ENCODE measurements around the gene RINL.

The RINL gene

GRCh38 chr19:38894968-38895367 is 16.9 kb upstream of the RINL start:
- no peak for TF ChIP-seq EGR1 (IDR thresholded peaks at IDR 0.05)
- no peak for TF ChIP-seq RAD21 (IDR thresholded peaks at IDR 0.05; ENCODE audit: low read depth)
- TF ChIP-seq MAX (IDR thresholded peaks at IDR 0.05), result no peak
- no peak for TF ChIP-seq TEAD4 (IDR thresholded peaks at IDR 0.05)
- no peak for TF ChIP-seq TAF1 (IDR thresholded peaks at IDR 0.05; ENCODE audit: low read depth)
- TF ChIP-seq TCF12 (IDR thresholded peaks at IDR 0.05; ENCODE audit: low read depth), result no peak
- no peak for TF ChIP-seq EP300 (IDR thresholded peaks at IDR 0.05; ENCODE audit: borderline replicate concordance)
- TF ChIP-seq YY1 (IDR thresholded peaks at IDR 0.05; ENCODE audit: low read depth), result no peak
- TF ChIP-seq REST (IDR thresholded peaks at IDR 0.05; ENCODE audit: low read depth), result no peak
- TF ChIP-seq FOXM1 (IDR thresholded peaks at IDR 0.05; ENCODE audit: borderline replicate concordance, low read depth), result no peak
- no peak for TF ChIP-seq NFIC (IDR thresholded peaks at IDR 0.05)
- TF ChIP-seq USF1 (IDR thresholded peaks at IDR 0.05), result no peak
- no peak for TF ChIP-seq ZBTB7A (IDR thresholded peaks at IDR 0.05; ENCODE audit: low read depth)
- TF ChIP-seq CREB1 (IDR thresholded peaks at IDR 0.05; ENCODE audit: low read depth), result no peak
- TF ChIP-seq CEBPB (IDR thresholded peaks at IDR 0.05), result no peak

- TF ChIP-seq TCF12 (IDR thresholded peaks at IDR 0.05; ENCODE audit: low read depth), result no peak
- TF ChIP-seq MAX (IDR thresholded peaks at IDR 0.05), result no peak
- TF ChIP-seq CREB1 (IDR thresholded peaks at IDR 0.05; ENCODE audit: low read depth), result no peak
- no peak for TF ChIP-seq NFIC (IDR thresholded peaks at IDR 0.05)
- TF ChIP-seq CEBPB (IDR thresholded peaks at IDR 0.05), result no peak
- TF ChIP-seq EGR1 (IDR thresholded peaks at IDR 0.05), result no peak
- TF ChIP-seq YY1 (IDR thresholded peaks at IDR 0.05; ENCODE audit: low read depth), result no peak
- TF ChIP-seq TEAD4 (IDR thresholded peaks at IDR 0.05), result no peak
- TF ChIP-seq RAD21 (IDR thresholded peaks at IDR 0.05; ENCODE audit: low read depth), result no peak
- TF ChIP-seq EP300 (IDR thresholded peaks at IDR 0.05; ENCODE audit: borderline replicate concordance), result no peak
- no peak for TF ChIP-seq USF1 (IDR thresholded peaks at IDR 0.05)
- TF ChIP-seq FOXM1 (IDR thresholded peaks at IDR 0.05; ENCODE audit: borderline replicate concordance, low read depth), result no peak
- TF ChIP-seq REST (IDR thresholded peaks at IDR 0.05; ENCODE audit: low read depth), result no peak
- TF ChIP-seq TAF1 (IDR thresholded peaks at IDR 0.05; ENCODE audit: low read depth), result no peak
- TF ChIP-seq ZBTB7A (IDR thresholded peaks at IDR 0.05; ENCODE audit: low read depth), result no peak
Observed at GRCh38 chr19:38893341-38893771, 15.3 kb upstream of the RINL start.

- TF ChIP-seq RAD21 (IDR thresholded peaks at IDR 0.05; ENCODE audit: low read depth) (no peak), FOXM1 (IDR thresholded peaks at IDR 0.05; ENCODE audit: borderline replicate concordance, low read depth) (no peak), CEBPB (IDR thresholded peaks at IDR 0.05) (no peak)
Observed at GRCh38 chr19:38892841-38893240, 14.8 kb upstream of the RINL start.

- no peak for TF ChIP-seq EGR1 (IDR thresholded peaks at IDR 0.05)
- TF ChIP-seq ZBTB7A (IDR thresholded peaks at IDR 0.05; ENCODE audit: low read depth), result no peak
- TF ChIP-seq CREB1 (IDR thresholded peaks at IDR 0.05; ENCODE audit: low read depth), result no peak
- no peak for TF ChIP-seq RAD21 (IDR thresholded peaks at IDR 0.05; ENCODE audit: low read depth)
- TF ChIP-seq FOXM1 (IDR thresholded peaks at IDR 0.05; ENCODE audit: borderline replicate concordance, low read depth), result no peak
- TF ChIP-seq MAX (IDR thresholded peaks at IDR 0.05), result no peak
- no peak for TF ChIP-seq REST (IDR thresholded peaks at IDR 0.05; ENCODE audit: low read depth)
- TF ChIP-seq TAF1 (IDR thresholded peaks at IDR 0.05; ENCODE audit: low read depth), result no peak
Observed at GRCh38 chr19:38891771-38892170, 13.7 kb upstream of the RINL start.

Measured in Ishikawa (cell line).